ENCODE data around the gene KLHL13.
"Not testable (repeated sequence)": the region's sequence is repeated elsewhere in the genome, so short reads cannot be mapped to it uniquely, and the experiment has no call there.

DNA sequence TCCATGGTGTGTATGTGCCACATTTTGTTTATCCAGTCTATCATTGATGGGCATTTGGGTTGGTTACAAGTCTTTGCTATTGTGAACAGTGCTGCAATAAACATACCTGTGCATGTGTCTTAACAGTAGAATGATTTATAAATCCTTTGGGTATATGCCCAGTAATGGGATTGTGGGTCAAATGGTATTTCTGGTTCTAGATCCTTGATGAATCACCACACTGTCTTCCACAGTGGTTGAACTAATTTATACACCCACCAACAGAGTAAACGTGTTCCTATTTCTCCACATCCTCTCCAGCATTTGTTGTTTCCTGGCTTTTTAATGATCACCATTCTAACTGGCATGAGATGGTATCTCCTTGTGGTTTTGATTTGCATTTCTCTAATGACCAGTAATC lies 177.3 kb downstream of the KLHL13 start:
- not testable (repeated sequence) for TF ChIP-seq EZH2phosphoT487 (IDR thresholded peaks at IDR 0.05; ENCODE audit: insufficient read depth, low read depth); EZH2 (IDR thresholded peaks at IDR 0.05; ENCODE audit: insufficient read depth, poor library complexity, severe bottlenecking)
